HepG2 (cell line): ENCODE results near the gene RELL1. TPM values are rescaled to one million over a fixed set of nuclear protein-coding genes. Genes with fewer than 3 reads are reported as not detected.

Source experiments
- ATAC-seq: fragments of 200-7000 bp; cut with Tn5 transposase; 3 replicates; pipeline ENCODE4 v1.9.1; 2020; ENCODE audit warnings: mild to moderate bottlenecking, moderate library complexity
- BruUV-seq: library from RNA; stranded (reverse); fragments of 400-500 nt; replicated peaks from 2 replicates; lab custom pipeline; 2021; lab: Mats Ljungman, UMichigan
- CTCF ChIA-PET: fragments of 300-600 bp; formaldehyde crosslinking; extraction: SDS; loops from one replicate; lab custom pipeline; 2021; ENCODE audit warnings: low total read pairs, inconsistent platforms, low intra/inter-chr PET ratio; lab: Yijun Ruan, JAX
- POLR2A ChIA-PET: fragments of 350-600 bp; sonication (Branson Sonifier 250); formaldehyde crosslinking; loops from one replicate; lab custom pipeline; 2020; ENCODE audit warnings: antibody characterized with exemption, inconsistent platforms; lab: Yijun Ruan, JAX
- DNase-seq: peaks from one replicate; pipeline ENCODE4 v3.0.0-alpha.2; 2015; ENCODE audit warnings: low spot score
- FAIRE-seq: peaks from 3 replicates; lab custom pipeline; 2011; peaks lifted over from hg19 to GRCh38; lab: Jason Lieb, UNC
- H2AFZ ChIP-seq: one replicate; pipeline ENCODE4 v1.6.1; 2011; ENCODE audit warnings: low read length, inconsistent platforms
- H3K27ac ChIP-seq: fragments of 300-600 bp; 3 replicates; pipeline ENCODE4 v1.8.0; 2011; ENCODE audit warnings: mixed run types, mild to moderate bottlenecking, mixed read lengths, low read length, inconsistent platforms; ENCODE audit not compliant: insufficient read depth; ENCODE audit errors: extremely low read length
- H3K27me3 ChIP-seq, 2 experiments: fragments of 200-600 bp in 1 of 2; 2 replicates in 1 of 2; 3 replicates in 1 of 2; pipeline versions ENCODE4 v1.6.0 to v1.8.0; 2011; ENCODE audit warnings: low read length in 2 of 2, mild to moderate bottlenecking in 2 of 2, moderate library complexity in 2 of 2, inconsistent platforms in 1 of 2; ENCODE audit not compliant: insufficient read depth in 2 of 2, control insufficient read depth in 1 of 2
- H3K36me3 ChIP-seq, 2 experiments: fragments of 200-600 bp in 1 of 2; replicated peaks in 1 of 2; 2 replicates in 1 of 2; 3 replicates in 1 of 2; pipeline versions ENCODE4 v1.5.1 to v1.8.0; 2011; ENCODE audit warnings: low read length in 2 of 2, inconsistent platforms in 1 of 2; ENCODE audit not compliant: insufficient read depth in 2 of 2, control insufficient read depth in 1 of 2
- H3K4me1 ChIP-seq: 2 replicates; pipeline ENCODE4 v1.5.1; 2012; ENCODE audit warnings: low read length, inconsistent platforms; ENCODE audit not compliant: insufficient read depth
- H3K4me2 ChIP-seq: 2 replicates; pipeline ENCODE4 v1.6.0; 2011; ENCODE audit warnings: low read depth, low read length, inconsistent platforms
- H3K4me3 ChIP-seq, 3 experiments: fragments of 200-600 bp in 1 of 3; sonication (generic), shearing (Covaris generic) in 1 of 3; replicated peaks in 1 of 3; 2 replicates each; pipeline ENCODE4 v1.5.1; 2011 to 2016; ENCODE audit warnings: low read length in 3 of 3, inconsistent platforms in 2 of 3, low read depth in 2 of 3, mild to moderate bottlenecking in 2 of 3, control low read depth in 1 of 3, mixed read lengths in 1 of 3; ENCODE audit not compliant: insufficient read depth in 1 of 3
- H3K79me2 ChIP-seq: one replicate; pipeline ENCODE4 v1.6.1; 2011; ENCODE audit warnings: low read length, inconsistent platforms; ENCODE audit not compliant: insufficient read depth
- H3K9ac ChIP-seq: 2 replicates; pipeline ENCODE4 v1.6.0; 2011; ENCODE audit warnings: mild to moderate bottlenecking, low read depth, low read length, inconsistent platforms; ENCODE audit not compliant: insufficient read depth
- H3K9me3 ChIP-seq: 2 replicates; pipeline ENCODE4 v1.5.1; 2012; ENCODE audit warnings: mild to moderate bottlenecking, low read length
- H4K20me1 ChIP-seq: 2 replicates; pipeline ENCODE4 v1.6.0; 2011; ENCODE audit warnings: inconsistent platforms, mild to moderate bottlenecking, low read length, moderate library complexity; ENCODE audit not compliant: insufficient read depth
- GTF2F1 ChIP-seq: fragments of 150-350 bp; IDR thresholded peaks from 2 replicates; pipeline ENCODE4 v1.6.1; 2014; ENCODE audit warnings: low read length
- STAG1 ChIP-seq: sonication (generic); formaldehyde crosslinking; IDR thresholded peaks from 2 replicates; pipeline ENCODE4 v1.4.0; 2020; ENCODE audit warnings: missing genetic modification reagents
- THRA ChIP-seq: sonication (generic); formaldehyde crosslinking; IDR thresholded peaks from 2 replicates; pipeline ENCODE4 v1.4.0; 2020; ENCODE audit warnings: missing genetic modification reagents, borderline replicate concordance
- ZFAT ChIP-seq: sonication (generic); formaldehyde crosslinking; conservative IDR thresholded peaks from 2 replicates; pipeline ENCODE4 v1.8.1; 2023; ENCODE audit warnings: missing genetic modification reagents, inconsistent platforms
- ZFP41 ChIP-seq: sonication (generic); formaldehyde crosslinking; IDR thresholded peaks from 2 replicates; pipeline ENCODE4 v1.4.0; 2020; ENCODE audit warnings: mild to moderate bottlenecking, missing genetic modification reagents, borderline replicate concordance
- ZNF34 ChIP-seq: sonication (generic); formaldehyde crosslinking; IDR thresholded peaks from 2 replicates; pipeline ENCODE4 v1.4.0; 2020; ENCODE audit warnings: mild to moderate bottlenecking, missing genetic modification reagents, borderline replicate concordance
- ZNF598 ChIP-seq: sonication (generic); formaldehyde crosslinking; IDR thresholded peaks from 2 replicates; pipeline ENCODE4 v1.5.1; 2020; ENCODE audit warnings: mild to moderate bottlenecking, missing genetic modification reagents, borderline replicate concordance
- WGBS: methylation state at CpG from one replicate; pipeline ENCODE4 v1.1.6; 2017; ENCODE audit warnings: low lambda C conversion rate; 5-methylcytosine and 5-hydroxymethylcytosine counted together
- in situ Hi-C: cut with HindIII; loops from 2 replicates; pipeline ENCODE4 v1.10.0; 2017; ENCODE audit warnings: low pct_unique_long_range_greater_than_20kb; ENCODE audit not compliant: extremely low pct_ligation_motif_present
- intact Hi-C: fragments of 100-400 bp; cut with micrococcal nuclease; formaldehyde crosslinking; loops from one replicate; pipeline ENCODE4 v1.10.0; 2022; ENCODE audit not compliant: unreplicated experiment
- polyA plus RNA-seq, 8 experiments: library from polyadenylated mRNA; depleted of rRNA in 3 of 8; stranded (reverse) in 7 of 8; unstranded in 1 of 8; fragments of >200 nt; fragmentation: Illumina TruSeq in 4 of 8; extraction: Trizol in 4 of 8; gene quantifications; 2 replicates each; pipeline versions ENCODE4 v1.2.1 to v1.2.3, GENCODE V29; 2011 to 2016; ENCODE audit warnings: low read depth in 4 of 8, missing spikeins in 1 of 8, mixed read lengths in 1 of 8; ENCODE audit not compliant: insufficient read depth in 1 of 8
- total RNA-seq, 5 experiments: library from RNA; depleted of rRNA; stranded (reverse); fragments of >200 nt; fragmentation: Illumina TruSeq; extraction: Trizol; gene quantifications; 2 replicates each; pipeline ENCODE4 v1.2.3, GENCODE V29; 2016; ENCODE audit warnings: low read depth in 1 of 5
- TF ChIP-seq, protein P1 (sequence below): sonication (generic); formaldehyde crosslinking; IDR thresholded peaks from 2 replicates; pipeline ENCODE4 v1.5.0; 2020; ENCODE audit warnings: mild to moderate bottlenecking, missing genetic modification reagents, borderline replicate concordance
- TF ChIP-seq, protein P2 (sequence below): IDR thresholded peaks from 2 replicates; pipeline ENCODE4 v1.6.1; 2016; ENCODE audit warnings: mild to moderate bottlenecking

Gene RELL1
- total and polyA plus RNA-seq, 2 of the 13 experiments (the other 11 are each of a cell fraction or from before 2014, with no cell fraction given): 8.4 to 58.4 TPM

GRCh38 chr4:37687194-37687562, 1.0 kb upstream of the RELL1 start (continued):
- TF ChIP-seq, protein P1, sequence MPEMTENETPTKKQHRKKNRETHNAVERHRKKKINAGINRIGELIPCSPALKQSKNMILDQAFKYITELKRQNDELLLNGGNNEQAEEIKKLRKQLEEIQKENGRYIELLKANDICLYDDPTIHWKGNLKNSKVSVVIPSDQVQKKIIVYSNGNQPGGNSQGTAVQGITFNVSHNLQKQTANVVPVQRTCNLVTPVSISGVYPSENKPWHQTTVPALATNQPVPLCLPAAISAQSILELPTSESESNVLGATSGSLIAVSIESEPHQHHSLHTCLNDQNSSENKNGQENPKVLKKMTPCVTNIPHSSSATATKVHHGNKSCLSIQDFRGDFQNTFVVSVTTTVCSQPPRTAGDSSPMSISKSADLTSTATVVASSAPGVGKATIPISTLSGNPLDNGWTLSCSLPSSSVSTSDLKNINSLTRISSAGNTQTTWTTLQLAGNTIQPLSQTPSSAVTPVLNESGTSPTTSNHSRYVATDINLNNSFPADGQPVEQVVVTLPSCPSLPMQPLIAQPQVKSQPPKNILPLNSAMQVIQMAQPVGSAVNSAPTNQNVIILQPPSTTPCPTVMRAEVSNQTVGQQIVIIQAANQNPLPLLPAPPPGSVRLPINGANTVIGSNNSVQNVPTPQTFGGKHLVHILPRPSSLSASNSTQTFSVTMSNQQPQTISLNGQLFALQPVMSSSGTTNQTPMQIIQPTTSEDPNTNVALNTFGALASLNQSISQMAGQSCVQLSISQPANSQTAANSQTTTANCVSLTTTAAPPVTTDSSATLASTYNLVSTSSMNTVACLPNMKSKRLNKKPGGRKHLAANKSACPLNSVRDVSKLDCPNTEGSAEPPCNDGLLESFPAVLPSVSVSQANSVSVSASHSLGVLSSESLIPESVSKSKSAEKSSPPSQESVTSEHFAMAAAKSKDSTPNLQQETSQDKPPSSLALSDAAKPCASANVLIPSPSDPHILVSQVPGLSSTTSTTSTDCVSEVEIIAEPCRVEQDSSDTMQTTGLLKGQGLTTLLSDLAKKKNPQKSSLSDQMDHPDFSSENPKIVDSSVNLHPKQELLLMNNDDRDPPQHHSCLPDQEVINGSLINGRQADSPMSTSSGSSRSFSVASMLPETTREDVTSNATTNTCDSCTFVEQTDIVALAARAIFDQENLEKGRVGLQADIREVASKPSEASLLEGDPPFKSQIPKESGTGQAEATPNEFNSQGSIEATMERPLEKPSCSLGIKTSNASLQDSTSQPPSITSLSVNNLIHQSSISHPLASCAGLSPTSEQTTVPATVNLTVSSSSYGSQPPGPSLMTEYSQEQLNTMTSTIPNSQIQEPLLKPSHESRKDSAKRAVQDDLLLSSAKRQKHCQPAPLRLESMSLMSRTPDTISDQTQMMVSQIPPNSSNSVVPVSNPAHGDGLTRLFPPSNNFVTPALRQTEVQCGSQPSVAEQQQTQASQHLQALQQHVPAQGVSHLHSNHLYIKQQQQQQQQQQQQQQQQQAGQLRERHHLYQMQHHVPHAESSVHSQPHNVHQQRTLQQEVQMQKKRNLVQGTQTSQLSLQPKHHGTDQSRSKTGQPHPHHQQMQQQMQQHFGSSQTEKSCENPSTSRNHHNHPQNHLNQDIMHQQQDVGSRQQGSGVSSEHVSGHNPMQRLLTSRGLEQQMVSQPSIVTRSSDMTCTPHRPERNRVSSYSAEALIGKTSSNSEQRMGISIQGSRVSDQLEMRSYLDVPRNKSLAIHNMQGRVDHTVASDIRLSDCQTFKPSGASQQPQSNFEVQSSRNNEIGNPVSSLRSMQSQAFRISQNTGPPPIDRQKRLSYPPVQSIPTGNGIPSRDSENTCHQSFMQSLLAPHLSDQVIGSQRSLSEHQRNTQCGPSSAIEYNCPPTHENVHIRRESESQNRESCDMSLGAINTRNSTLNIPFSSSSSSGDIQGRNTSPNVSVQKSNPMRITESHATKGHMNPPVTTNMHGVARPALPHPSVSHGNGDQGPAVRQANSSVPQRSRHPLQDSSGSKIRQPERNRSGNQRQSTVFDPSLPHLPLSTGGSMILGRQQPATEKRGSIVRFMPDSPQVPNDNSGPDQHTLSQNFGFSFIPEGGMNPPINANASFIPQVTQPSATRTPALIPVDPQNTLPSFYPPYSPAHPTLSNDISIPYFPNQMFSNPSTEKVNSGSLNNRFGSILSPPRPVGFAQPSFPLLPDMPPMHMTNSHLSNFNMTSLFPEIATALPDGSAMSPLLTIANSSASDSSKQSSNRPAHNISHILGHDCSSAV (CRISPR knock-in tag): no peak
- peak; percentile 85; the same call in 1 of the 2 replicates for TF ChIP-seq ZNF34 (CRISPR knock-in tag)
- TF ChIP-seq, all 625 proteins: peak for 2

- H2AFZ ChIP-seq: no peak overlapping the region
- FAIRE-seq (no peak), DNase-seq (no peak), ATAC-seq (peak; percentile 46)
- peak overlapping the region; percentile 95 for H3K9ac ChIP-seq
- peaks cover 39% of the 10 kb centered on the region for H3K79me2 ChIP-seq
- H3K36me3 ChIP-seq: no peaks in the 10 kb centered on the region
- peak overlapping the region; percentile 90 for H3K27ac ChIP-seq
- H3K4me1 ChIP-seq: peaks cover 42% of the 10 kb centered on the region
- H3K4me2 ChIP-seq: peak overlapping the region; percentile 82
- 0% methylated on average over 17 of the region's 75 CpGs for WGBS
- ChIA-PET POLR2A (interaction anchor here (0.9 to 1.3 kb wide), 11 partner anchors 10 to 116 kb away, joined by 3 to 16 read pairs (median 4); no protein-coding TSS in a partner anchor), CTCF (no interaction called here)
- BruUV-seq: no TSS peak
- no peaks in the 10 kb centered on the region; a peak in 1 of 5 replicates for H3K27me3 ChIP-seq
- no peaks in the 10 kb centered on the region for H3K9me3 ChIP-seq
- in situ Hi-C loops (loop anchor here (5.0 kb wide), 1 partner anchor 84 kb away; no protein-coding TSS in a partner anchor), intact Hi-C loops (loop anchor here (1.0 to 10.0 kb wide), 4 partner anchors 23 to 979 kb away; partner anchors contain the start of gene KLF3)
- H4K20me1 ChIP-seq: no peaks in the 10 kb centered on the region
- peak overlapping the region; percentile 72 to 86 (median 81) for H3K4me3 ChIP-seq
- TF ChIP-seq STAG1 (CRISPR knock-in tag): no peak
- TF ChIP-seq THRA: 0 out of 2 replicates have a peak, but pooled peaks have one; percentile 13
- no peak for TF ChIP-seq ZFP41
- TF ChIP-seq ZFAT (CRISPR knock-in tag): no peak
- TF ChIP-seq, protein P2, sequence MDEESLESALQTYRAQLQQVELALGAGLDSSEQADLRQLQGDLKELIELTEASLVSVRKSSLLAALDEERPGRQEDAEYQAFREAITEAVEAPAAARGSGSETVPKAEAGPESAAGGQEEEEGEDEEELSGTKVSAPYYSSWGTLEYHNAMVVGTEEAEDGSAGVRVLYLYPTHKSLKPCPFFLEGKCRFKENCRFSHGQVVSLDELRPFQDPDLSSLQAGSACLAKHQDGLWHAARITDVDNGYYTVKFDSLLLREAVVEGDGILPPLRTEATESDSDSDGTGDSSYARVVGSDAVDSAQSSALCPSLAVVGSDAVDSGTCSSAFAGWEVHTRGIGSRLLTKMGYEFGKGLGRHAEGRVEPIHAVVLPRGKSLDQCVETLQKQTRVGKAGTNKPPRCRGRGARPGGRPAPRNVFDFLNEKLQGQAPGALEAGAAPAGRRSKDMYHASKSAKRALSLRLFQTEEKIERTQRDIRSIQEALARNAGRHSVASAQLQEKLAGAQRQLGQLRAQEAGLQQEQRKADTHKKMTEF (CRISPR knock-in tag): peak; percentile 73
- peak; percentile 11; the same call in 1 of the 2 replicates for TF ChIP-seq ZNF598 (CRISPR knock-in tag)
- TF ChIP-seq GTF2F1: no peak
Observed at GRCh38 chr4:37685823-37686372, 278 bp downstream of the RELL1 start.
